ENCODE results near the gene MTERF4.

The MTERF4 gene, protein sequence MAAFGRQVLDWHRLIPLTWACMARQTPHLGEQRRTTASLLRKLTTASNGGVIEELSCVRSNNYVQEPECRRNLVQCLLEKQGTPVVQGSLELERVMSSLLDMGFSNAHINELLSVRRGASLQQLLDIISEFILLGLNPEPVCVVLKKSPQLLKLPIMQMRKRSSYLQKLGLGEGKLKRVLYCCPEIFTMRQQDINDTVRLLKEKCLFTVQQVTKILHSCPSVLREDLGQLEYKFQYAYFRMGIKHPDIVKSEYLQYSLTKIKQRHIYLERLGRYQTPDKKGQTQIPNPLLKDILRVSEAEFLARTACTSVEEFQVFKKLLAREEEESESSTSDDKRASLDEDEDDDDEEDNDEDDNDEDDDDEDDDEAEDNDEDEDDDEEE

DNA sequence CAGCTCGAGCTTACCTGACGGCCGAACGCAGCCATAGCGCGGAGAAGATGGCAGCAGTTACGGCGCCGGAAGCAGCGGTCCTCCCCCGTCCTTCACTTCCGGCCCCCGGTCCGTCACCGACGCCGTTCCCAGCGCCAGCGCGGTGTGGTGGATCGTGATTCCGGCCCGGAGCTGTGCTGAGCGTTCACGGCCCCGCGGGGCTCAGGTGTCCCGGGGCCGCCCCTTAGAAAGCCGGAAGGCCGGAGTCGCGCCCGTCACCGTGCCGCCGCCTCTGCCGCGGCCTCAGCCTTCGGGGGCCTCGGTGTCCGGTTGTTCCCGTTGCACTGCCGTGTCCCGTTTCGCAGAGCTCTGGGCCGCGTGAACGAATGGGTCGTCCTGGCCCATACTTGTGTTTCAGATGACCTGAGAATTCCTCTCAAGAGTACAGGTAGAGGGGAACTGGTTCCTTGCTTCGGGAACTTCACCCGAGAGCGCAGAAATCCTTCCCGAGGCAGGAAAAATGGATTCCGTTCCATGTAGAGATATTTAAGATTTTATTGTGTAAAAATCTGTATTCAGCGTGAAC lies at the start of gene MTERF4:
MTERF4 (minus strand) TSS at position 49 of the 565 bp plus-strand sequence; CDS start at position 35, 14 bp downstream.
- peak; percentile 86 for DNase-seq

- no peak for DNase-seq
These were observed 48.8 kb upstream of the MTERF4 start for GRCh38 chr2:241150660-241151530.

DNA sequence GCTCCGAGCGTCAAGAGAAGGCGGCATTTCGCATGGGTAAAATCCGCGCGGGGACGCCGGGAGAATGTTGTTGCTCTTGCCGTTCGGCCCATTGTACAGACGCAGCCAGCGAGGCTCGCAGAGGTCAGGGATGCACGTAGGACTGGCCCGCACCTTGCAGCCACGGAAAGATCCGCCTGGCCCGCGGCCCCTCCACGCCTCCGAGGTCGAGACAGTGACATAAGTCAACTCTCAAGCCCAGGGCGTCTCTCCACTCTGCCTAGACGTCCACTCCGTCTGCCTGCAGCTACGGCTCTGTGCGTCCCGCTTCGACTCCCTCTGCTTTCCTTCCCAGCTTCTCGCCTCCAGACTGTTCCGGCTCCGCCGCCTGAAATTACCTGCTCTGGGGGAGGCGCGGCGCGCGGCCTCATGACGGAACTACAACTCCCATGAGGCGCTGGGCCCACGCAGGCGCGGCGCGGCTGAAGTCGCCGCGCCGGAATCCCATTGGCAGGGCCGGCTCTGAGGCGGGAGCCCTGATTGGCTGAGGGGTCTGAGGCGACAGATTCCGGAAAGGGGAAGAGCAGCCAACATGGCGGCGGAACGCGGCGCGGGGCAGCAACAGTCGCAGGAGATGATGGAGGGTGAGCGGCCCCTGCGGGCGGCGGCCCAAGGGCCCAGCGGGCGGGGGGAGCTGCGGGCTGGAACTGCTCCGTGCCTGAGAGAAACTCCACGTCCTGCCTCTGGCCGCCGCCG lies 48.0 kb upstream of the MTERF4 start, which contains the start of gene PPP1R7:
PPP1R7 (plus strand) TSS at position 543 of the 735 bp plus-strand sequence; CDS start at position 572, 29 bp downstream.
- peak; percentile 93 for DNase-seq

- no peak for DNase-seq
These were observed 47.5 kb upstream of the MTERF4 start for GRCh38 chr2:241149675-241149924.

DNA sequence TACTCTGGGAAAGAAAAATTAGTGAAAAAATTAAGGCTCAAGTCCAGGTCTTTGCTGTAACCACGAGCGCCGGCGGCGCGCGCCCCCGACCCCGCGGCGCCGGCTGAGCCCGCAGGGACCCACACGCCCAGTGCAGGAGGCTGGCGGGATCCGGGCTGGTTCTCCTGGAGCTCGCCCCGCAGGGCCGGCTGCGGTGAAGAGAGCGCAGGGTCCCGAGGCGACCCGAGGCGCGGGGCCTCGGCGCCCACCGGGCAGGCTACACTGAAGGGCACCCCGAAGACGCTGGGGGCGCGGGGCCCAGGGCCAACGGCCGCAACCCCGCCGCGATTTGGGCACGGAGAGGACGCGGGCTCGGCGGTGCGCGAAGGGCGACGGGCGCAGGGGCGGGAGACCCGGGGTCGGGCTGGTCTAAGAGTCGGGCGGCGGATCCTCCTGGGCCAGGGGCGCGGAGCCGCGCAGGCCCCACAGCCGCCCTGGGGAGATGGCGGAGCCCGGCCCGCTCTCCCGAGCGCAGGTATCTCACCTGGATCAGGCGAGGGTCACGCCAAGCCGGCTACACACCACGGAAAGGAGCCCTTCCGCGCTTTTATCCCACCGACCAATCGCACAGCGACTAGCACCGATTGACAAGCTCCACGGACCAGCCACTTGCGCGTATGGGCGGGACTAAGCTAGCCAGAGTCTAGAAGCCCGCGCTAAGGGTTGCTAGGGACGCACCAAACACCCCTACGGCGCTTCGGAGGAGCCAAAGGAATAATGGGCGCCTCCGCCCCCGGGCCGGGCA lies 47.0 kb upstream of the MTERF4 start, which contains the start of gene PASK:
PASK (minus strand) TSS at position 582 of the 784 bp plus-strand sequence. CDS start 6,440 bp downstream, outside the sequence.
- DNase-seq: peak; percentile 92

GRCh38 chr2:241148239-241148638 lies 46.2 kb upstream of the MTERF4 start:
- no peak for DNase-seq

GRCh38 chr2:241147336-241147735 lies 45.2 kb upstream of the MTERF4 start:
- DNase-seq: no peak

DNA sequence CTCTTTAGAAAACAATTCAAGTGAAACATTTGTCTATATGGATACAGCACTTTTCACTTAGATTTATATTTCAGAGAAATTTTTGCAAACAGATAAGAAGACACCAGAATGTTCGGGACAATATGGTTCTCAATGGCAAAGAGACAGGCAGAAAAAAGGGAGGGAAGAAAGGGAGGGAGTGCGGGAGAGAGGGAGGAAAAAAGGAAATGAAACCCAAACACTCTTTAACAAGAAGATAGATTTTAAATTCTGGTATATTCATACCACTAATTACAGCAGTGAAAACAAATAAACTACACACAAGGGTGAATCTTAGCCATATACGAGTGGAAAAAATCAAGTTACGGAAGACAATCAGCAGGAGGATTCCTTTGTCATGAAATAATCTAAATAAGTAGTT lies 44.2 kb upstream of the MTERF4 start:
- DNase-seq: no peak

GRCh38 chr2:241142593-241142992 lies 40.5 kb upstream of the MTERF4 start:
- no peak for DNase-seq

- no peak for DNase-seq
These were observed 40.0 kb upstream of the MTERF4 start for GRCh38 chr2:241142063-241142462.

DNA sequence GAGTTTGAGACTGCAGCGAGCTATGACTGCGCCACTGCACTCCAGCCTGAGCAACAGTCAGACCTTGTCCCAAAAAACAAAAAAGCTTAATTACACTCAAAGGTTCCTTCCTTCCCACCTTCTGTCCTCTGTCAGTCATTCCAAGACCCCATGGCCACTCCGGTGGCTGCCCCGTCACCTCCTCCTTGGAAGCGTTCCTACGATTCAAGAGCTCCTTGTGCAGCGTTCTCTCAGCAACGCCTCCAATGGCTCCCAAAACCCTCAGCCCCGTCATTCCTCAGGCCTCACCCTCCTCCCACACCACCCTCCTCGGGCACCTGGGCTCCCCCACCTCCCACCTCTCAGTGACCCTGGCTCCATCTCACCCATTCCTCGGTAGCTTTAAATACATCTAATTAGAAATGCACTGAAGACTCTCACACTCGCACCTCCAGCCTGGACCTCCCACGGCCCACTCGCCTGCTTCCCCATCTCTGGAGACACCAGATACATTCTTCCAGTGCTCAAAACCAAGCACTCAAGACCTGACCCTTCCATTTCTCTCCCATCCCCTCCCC lies 39.2 kb upstream of the MTERF4 start:
- no peak for DNase-seq

DNA sequence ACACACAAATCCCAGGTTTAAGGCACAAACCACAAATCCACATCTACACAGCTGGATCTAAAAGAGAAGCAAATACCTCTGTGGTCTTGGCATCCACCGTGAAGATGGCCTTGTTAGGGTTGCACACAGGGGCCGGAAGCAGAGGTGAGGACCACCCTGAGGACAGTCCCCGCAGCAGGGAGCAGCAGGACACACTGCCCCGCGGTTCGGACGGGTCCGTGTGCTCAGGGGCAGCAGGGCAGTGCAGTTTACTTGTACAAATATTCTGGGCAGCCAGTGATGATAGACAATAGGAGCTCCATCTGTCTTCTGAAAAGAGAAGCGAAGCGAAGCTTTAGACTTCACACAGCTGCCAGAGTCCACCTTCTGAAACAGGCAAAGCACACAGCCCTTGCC lies 38.4 kb upstream of the MTERF4 start:
- no peak for DNase-seq

GRCh38 chr2:241139531-241140444 lies 37.7 kb upstream of the MTERF4 start:
- no peak for DNase-seq

DNA sequence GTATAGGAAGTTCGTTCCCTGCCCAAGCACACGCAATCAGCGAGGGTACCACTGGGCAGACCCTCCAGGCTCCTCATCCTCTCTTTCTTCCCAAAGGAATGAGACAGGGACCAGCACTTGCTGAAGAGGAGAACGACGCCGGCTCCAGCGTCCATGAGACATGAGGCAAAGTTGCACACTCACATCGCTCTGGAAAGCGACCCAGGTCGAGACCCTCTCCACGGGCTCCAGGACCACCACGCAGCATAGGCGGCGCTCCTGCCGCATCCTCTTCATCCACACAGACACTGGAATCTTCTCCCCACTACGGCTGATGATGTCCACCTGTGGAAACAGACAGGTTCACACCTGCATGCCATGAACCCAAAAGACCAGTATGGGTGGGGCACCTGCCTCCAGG lies 36.4 kb upstream of the MTERF4 start:
- no peak for DNase-seq

GRCh38 chr2:241137276-241138190 lies 35.4 kb upstream of the MTERF4 start:
- DNase-seq: no peak

- DNase-seq: no peak
These were observed 34.7 kb upstream of the MTERF4 start for GRCh38 chr2:241136661-241137260.

DNA sequence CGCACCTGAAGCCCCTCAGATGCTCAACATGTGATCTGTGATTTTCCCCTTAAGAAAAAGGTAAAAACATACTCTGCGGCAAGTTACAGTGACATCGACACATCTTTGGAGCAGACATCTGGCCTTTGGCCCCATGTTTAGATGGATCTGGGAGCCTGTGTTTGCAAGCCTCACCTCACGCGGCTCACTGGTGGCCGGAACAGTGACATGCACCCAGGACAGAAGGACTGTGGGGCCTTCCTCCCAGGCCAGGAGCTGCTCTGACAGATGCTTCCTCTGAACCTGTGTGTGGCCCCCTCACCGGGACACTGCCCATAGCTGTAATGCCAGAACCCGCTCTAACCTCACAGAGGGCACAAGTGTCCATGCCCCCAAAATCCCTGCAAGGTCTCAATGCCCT lies 34.1 kb upstream of the MTERF4 start:
- DNase-seq: no peak

- no peak for DNase-seq
These were observed 33.6 kb upstream of the MTERF4 start for GRCh38 chr2:241135737-241136136.

- DNase-seq: no peak
These were observed 32.6 kb upstream of the MTERF4 start for GRCh38 chr2:241134711-241135110.

Data from activated CD4-positive, alpha-beta T cell treated with anti-CD3 and anti-CD28 coated beads, Interleukin-2, amount 50 U/mL, for 1 hour (primary cell).